ENCODE measurements around the gene DCAF12.

DNA sequence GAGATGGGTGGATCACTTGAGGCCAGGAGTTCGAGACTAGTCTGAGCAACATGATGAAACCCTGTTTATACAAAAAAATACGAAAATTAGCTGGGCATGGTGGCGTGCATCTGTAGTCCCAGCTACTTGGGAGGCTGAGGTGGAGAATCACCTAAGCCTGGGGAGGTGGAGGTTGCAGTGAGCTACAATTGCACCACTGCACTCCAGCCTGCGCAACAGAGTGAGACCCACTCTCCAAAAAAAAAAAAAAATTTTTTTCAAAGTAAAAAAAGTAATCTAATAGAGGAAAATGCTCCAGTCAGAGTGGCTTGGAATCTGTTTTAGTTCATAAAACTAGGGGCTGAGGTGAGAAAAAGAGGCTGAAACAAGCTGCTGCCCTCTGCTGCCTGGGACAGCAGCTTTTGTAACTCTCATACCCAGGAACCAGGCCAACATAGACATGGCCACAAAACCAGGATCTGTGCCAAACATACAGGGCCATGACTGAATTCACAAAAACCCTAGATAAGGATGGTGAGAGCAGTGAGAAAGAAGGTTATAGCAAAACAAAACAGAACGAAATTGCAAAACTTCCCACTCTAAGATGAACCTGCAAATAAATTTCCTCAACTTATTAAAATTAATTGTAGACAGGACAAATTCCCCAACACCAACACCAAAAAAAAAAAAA, 13.1 kb upstream of the DCAF12 start:
- TF ChIP-seq TOX (CRISPR knock-in tag; IDR thresholded peaks at IDR 0.05; ENCODE audit: borderline replicate concordance) (no peak), ZNF565 (CRISPR knock-in tag; conservative IDR thresholded peaks at IDR 0.05; ENCODE audit: low read depth) (no peak), ZC3H10 (CRISPR knock-in tag; IDR thresholded peaks at IDR 0.05) (no peak)

Data from SK-N-SH treated with all-trans-retinoic acid at 6 μM for 48 hours (cell line).